ENCODE results near the gene MACIR. TPM values are rescaled to one million over a fixed set of nuclear protein-coding genes. Genes with fewer than 3 reads are reported as not detected.

Gene MACIR
- total RNA-seq, 1 donor from 2014 or later, result 5.5 TPM

DNA sequence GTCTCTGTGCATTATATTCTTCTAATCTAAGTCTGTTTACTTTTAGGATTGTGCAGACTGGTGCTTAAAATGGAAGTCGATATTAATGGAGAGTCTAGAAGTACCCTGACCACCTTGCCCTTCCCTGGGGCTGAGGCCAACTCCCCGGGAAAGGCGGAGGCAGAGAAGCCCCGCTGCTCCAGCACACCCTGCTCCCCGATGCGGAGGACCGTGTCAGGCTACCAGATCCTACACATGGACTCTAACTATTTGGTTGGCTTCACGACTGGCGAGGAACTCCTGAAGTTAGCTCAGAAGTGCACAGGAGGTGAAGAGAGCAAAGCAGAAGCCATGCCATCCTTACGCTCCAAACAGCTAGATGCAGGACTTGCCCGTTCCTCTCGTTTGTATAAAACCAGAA, 17.3 kb downstream of the MACIR start:
- peaks cover 16% of the 10 kb centered on the region for H3K36me3 ChIP-seq
- no peaks in the 10 kb centered on the region for H3K27me3 ChIP-seq (ENCODE audit: low read depth)
- intact Hi-C loops (cut with micrococcal nuclease), result no loop called here
- DNase-seq, result no peak
- H3K4me1 ChIP-seq, result peaks cover 17% of the 10 kb centered on the region
- TF ChIP-seq CTCF (IDR thresholded peaks at IDR 0.05; ENCODE audit: borderline replicate concordance), result no peak
- no peak overlapping the region for H3K27ac ChIP-seq (replicated peaks)
- no peaks in the 10 kb centered on the region for H3K9me3 ChIP-seq (replicated peaks)
- H3K4me3 ChIP-seq, result no peak overlapping the region

GRCh38 chr5:103280967-103281366, 22.4 kb downstream of the MACIR start:
- no peak for DNase-seq
- no peak overlapping the region for H3K27ac ChIP-seq (replicated peaks)
- no peak for TF ChIP-seq CTCF (IDR thresholded peaks at IDR 0.05; ENCODE audit: borderline replicate concordance)
- H3K36me3 ChIP-seq, result peaks cover 18% of the 10 kb centered on the region
- intact Hi-C loops (cut with micrococcal nuclease), result no loop called here
- no peaks in the 10 kb centered on the region for H3K4me1 ChIP-seq
- H3K27me3 ChIP-seq (ENCODE audit: low read depth), result no peaks in the 10 kb centered on the region
- no peak overlapping the region for H3K4me3 ChIP-seq
- no peaks in the 10 kb centered on the region for H3K9me3 ChIP-seq (replicated peaks)

GRCh38 chr5:103283120-103283519, 24.6 kb downstream of the MACIR start:
- no peaks in the 10 kb centered on the region for H3K27me3 ChIP-seq (ENCODE audit: low read depth)
- H3K9me3 ChIP-seq (replicated peaks), result no peaks in the 10 kb centered on the region
- intact Hi-C loops (cut with micrococcal nuclease), result no loop called here
- TF ChIP-seq CTCF (IDR thresholded peaks at IDR 0.05; ENCODE audit: borderline replicate concordance), result no peak
- no peak overlapping the region for H3K27ac ChIP-seq (replicated peaks)
- no peak overlapping the region for H3K4me3 ChIP-seq
- no peaks in the 10 kb centered on the region for H3K4me1 ChIP-seq
- peaks cover 5% of the 10 kb centered on the region for H3K36me3 ChIP-seq
- no peak for DNase-seq

- no peak for TF ChIP-seq CTCF (IDR thresholded peaks at IDR 0.05; ENCODE audit: borderline replicate concordance)
- intact Hi-C loops (cut with micrococcal nuclease), result no loop called here
- Histone ChIP-seq H3K36me3 (peaks cover 5% of the 10 kb centered on the region), H3K9me3 (replicated peaks) (no peaks in the 10 kb centered on the region), H3K27me3 (ENCODE audit: low read depth) (no peaks in the 10 kb centered on the region), H3K4me1 (no peaks in the 10 kb centered on the region), H3K4me3 (no peak overlapping the region), H3K27ac (replicated peaks) (no peak overlapping the region)
- DNase-seq, result no peak
Observed at GRCh38 chr5:103283869-103284268, 25.3 kb downstream of the MACIR start.

DNA sequence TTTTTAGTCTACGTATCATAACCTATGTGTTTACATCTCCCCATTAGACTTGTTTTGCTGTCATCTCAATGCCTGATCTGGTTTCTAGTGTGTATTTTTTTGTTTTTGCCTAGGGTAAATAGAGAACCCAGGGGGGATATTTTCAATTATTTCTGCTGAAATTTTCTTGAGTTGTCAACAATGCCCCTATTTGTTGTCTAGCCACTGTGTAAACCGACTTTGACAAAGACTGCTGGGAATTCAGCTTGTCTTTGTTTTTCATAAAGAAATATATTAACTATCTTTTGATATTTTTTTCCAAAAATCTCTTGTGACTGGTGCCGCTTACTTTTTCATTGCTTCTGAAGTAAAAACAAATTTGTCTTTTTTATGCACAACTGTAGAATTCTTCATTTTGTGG, 28.1 kb downstream of the MACIR start:
- no peaks in the 10 kb centered on the region for H3K27me3 ChIP-seq (ENCODE audit: low read depth)
- H3K4me1 ChIP-seq, result peaks cover 12% of the 10 kb centered on the region
- no peak for DNase-seq
- intact Hi-C loops (cut with micrococcal nuclease), result no loop called here
- no peak overlapping the region for H3K27ac ChIP-seq (replicated peaks)
- no peak overlapping the region for H3K4me3 ChIP-seq
- TF ChIP-seq CTCF (IDR thresholded peaks at IDR 0.05; ENCODE audit: borderline replicate concordance), result no peak
- H3K36me3 ChIP-seq, result peaks cover 5% of the 10 kb centered on the region
- no peaks in the 10 kb centered on the region for H3K9me3 ChIP-seq (replicated peaks)

DNA sequence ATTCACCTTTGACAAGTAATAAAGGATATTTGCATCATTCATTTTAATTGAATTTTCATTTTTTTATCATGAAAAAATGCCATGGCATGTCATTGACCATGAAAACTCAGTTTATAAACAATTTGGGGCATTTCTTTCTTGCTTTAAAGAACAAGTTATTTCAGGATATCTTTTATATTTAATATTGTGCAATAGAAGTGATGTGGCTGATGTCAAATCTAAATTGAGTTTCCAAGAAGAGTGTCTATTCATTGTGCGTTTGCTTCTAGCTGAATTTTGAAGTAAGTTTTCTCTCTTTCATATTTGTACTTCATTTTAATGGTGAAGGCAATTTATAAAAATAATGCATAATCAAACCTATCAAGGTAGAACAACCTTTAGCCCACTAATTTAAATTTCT, 30.5 kb downstream of the MACIR start:
- Histone ChIP-seq H3K27ac (replicated peaks) (no peak overlapping the region), H3K36me3 (no peaks in the 10 kb centered on the region), H3K9me3 (replicated peaks) (no peaks in the 10 kb centered on the region), H3K4me3 (no peak overlapping the region), H3K4me1 (peaks cover 12% of the 10 kb centered on the region), H3K27me3 (ENCODE audit: low read depth) (no peaks in the 10 kb centered on the region)
- DNase-seq, result no peak
- TF ChIP-seq CTCF (IDR thresholded peaks at IDR 0.05; ENCODE audit: borderline replicate concordance), result no peak
- intact Hi-C loops (cut with micrococcal nuclease), result no loop called here
